Measurements from ENCODE around the gene OR4C11.

Gene OR4C11

GRCh38 chr11:55571828-55572227 is 35.6 kb downstream of the OR4C11 start, which contains the start of gene OR4C16:
TSS of gene OR4C16 (plus strand) at chr11:55572128. CDS start at chr11:55572128, 0 bp downstream.
- no peak within 1 kb of the TSS for H3K4me3 ChIP-seq (ENCODE audit: low read length)
- DNase-seq (ENCODE audit: low read depth), result no peak
- TF ChIP-seq CTCF (conservative IDR thresholded peaks at IDR 0.05; ENCODE audit: low read length), result no peak

DNA sequence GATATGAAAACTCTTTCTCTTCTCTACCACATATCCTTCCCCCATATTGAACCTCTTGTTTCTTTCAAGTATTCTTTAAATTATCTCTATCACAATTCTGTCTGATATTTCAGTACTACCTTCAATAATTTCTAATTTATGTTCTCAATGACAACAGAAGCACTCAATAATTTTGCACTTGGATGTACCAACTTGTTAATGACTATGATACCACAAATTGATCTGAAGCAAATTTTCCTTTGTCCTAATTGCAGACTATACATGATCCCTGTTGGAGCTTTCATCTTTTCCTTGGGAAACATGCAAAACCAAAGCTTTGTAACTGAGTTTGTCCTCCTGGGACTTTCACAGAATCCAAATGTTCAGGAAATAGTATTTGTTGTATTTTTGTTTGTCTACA is 53.3 kb downstream of the OR4C11 start, which contains the start of gene OR4C15:
Gene OR4C15, plus strand, starts transcription at position 301 of the 400 bp plus-strand sequence. Its CDS starts 0 bp downstream, at position 301.
- TF ChIP-seq CTCF (conservative IDR thresholded peaks at IDR 0.05; ENCODE audit: low read length), result no peak
- no peak for DNase-seq (ENCODE audit: low read depth)
- H3K4me3 ChIP-seq (ENCODE audit: low read length), result no peak within 1 kb of the TSS

Data from AG10803 (cell line).